ENCODE data around the gene NRP2.

Gene NRP2

DNA sequence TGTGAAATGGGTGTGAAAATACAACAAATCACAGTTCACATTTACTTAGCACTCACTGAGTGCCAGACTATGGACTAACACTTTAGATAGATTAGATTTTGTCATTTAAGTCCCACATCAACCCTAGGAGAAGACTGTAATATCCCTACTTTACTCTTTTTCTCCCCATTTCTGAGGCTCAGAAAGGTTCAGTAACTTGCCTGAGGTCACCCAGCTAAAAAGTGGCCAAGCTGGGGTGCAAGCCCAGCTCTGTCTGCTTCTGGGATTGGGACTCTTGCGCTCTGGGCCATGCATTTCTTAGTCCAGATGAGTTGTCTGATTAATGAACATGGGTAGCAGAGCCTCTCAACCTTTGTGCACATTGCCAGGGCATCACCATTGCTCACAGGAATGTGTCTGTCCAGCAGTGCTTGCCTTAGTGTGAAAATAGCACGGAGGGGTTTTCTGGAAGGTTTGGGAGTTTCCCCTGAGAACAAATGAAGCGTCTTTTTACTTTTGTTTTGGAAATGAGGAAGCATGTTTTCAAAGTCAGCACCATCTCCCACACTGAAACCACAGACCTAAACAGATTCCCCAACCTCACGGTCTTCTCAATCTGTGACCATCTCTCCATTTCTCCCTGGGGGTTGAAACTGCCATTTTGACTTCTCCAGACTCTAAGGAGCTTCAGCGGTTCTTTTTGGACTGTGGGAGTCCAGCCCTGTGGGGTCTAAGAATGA, 31.9 kb downstream of the NRP2 start:
- TF ChIP-seq CTCF (IDR thresholded peaks at IDR 0.05; ENCODE audit: insufficient read depth, low read length, poor library complexity, severe bottlenecking), result no peak
- peak; percentile 51 for DNase-seq (ENCODE audit: extremely low read depth, insufficient read length)
- H3K4me3 ChIP-seq (replicated peaks; ENCODE audit: low read depth, low read length), result no peak overlapping the region
- no peaks in the 10 kb centered on the region for H3K36me3 ChIP-seq (ENCODE audit: control insufficient read depth, insufficient read depth, low read length)
- H3K27me3 ChIP-seq (replicated peaks; ENCODE audit: control insufficient read depth, insufficient read depth, low read length), result no peaks in the 10 kb centered on the region

- no peak for DNase-seq (ENCODE audit: extremely low read depth, insufficient read length)
- TF ChIP-seq CTCF (IDR thresholded peaks at IDR 0.05; ENCODE audit: insufficient read depth, low read length, poor library complexity, severe bottlenecking), result no peak
- no peaks in the 10 kb centered on the region for H3K27me3 ChIP-seq (replicated peaks; ENCODE audit: control insufficient read depth, insufficient read depth, low read length)
- no peak overlapping the region for H3K4me3 ChIP-seq (replicated peaks; ENCODE audit: low read depth, low read length)
- H3K36me3 ChIP-seq (ENCODE audit: control insufficient read depth, insufficient read depth, low read length), result no peaks in the 10 kb centered on the region
These were observed 32.8 kb downstream of the NRP2 start for GRCh38 chr2:205714789-205715720.

DNA sequence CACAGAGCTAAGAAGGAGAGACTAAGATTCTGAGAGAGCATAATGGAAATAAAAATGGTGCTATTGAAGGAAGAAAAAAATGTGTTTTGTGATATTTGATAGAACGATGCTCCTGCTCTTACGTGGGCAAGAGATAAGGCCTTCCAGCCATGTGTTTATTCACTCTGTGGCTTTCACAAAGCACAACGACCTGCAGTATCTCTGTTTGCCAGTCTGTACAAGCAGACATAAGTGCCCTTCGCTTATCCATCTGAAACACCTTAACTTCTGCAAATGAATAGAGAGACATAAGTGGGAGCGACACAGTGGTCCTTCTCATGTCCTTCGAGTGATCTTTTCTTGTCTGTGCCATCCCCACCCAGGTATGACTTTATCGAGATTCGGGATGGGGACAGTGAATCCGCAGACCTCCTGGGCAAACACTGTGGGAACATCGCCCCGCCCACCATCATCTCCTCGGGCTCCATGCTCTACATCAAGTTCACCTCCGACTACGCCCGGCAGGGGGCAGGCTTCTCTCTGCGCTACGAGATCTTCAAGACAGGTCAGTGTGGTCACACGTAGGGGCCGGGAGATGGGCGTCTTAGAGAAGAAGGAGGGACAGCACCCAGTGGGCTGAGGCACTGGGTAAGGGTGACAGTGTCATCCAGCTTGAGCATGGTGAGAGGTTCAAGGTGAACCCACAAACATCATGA, 33.7 kb downstream of the NRP2 start:
- DNase-seq (ENCODE audit: extremely low read depth, insufficient read length), result no peak
- no peaks in the 10 kb centered on the region for H3K36me3 ChIP-seq (ENCODE audit: control insufficient read depth, insufficient read depth, low read length)

GRCh38 chr2:205717175-205717846, 35.0 kb downstream of the NRP2 start:
- Histone ChIP-seq H3K4me3 (replicated peaks; ENCODE audit: low read depth, low read length) (no peak overlapping the region), H3K36me3 (ENCODE audit: control insufficient read depth, insufficient read depth, low read length) (no peaks in the 10 kb centered on the region), H3K27me3 (replicated peaks; ENCODE audit: control insufficient read depth, insufficient read depth, low read length) (no peaks in the 10 kb centered on the region)
- TF ChIP-seq CTCF (IDR thresholded peaks at IDR 0.05; ENCODE audit: insufficient read depth, low read length, poor library complexity, severe bottlenecking), result no peak
- no peak for DNase-seq (ENCODE audit: extremely low read depth, insufficient read length)

More for the DNA sequence above, 33.7 kb downstream of the NRP2 start:
- Histone ChIP-seq H3K4me3 (replicated peaks; ENCODE audit: low read depth, low read length) (no peak overlapping the region), H3K27me3 (replicated peaks; ENCODE audit: control insufficient read depth, insufficient read depth, low read length) (no peaks in the 10 kb centered on the region)
- peak; percentile 49 for TF ChIP-seq CTCF (IDR thresholded peaks at IDR 0.05; ENCODE audit: insufficient read depth, low read length, poor library complexity, severe bottlenecking)

DNA sequence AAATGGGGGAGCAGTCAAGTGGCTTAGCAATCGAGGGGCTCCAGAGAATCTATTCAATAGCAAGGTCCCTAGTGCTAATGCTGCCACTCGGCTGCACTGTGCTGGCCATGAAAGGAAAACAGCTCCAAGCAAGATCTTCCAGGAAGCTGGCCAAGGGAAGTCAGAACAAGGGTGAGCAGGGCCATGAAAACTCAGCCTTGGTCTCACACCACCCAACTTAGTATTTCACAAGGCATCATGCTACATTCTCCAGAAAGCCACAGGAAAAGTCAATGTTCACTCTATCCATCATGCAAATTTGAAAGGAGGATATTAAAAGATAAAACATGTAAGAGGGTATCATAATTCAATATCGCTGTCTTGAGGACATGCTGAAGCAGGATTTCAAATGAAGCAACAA, 35.7 kb downstream of the NRP2 start:
- no peak for DNase-seq (ENCODE audit: extremely low read depth, insufficient read length)
- TF ChIP-seq CTCF (IDR thresholded peaks at IDR 0.05; ENCODE audit: insufficient read depth, low read length, poor library complexity, severe bottlenecking), result no peak
- Histone ChIP-seq H3K4me3 (replicated peaks; ENCODE audit: low read depth, low read length) (no peak overlapping the region), H3K27me3 (replicated peaks; ENCODE audit: control insufficient read depth, insufficient read depth, low read length) (no peaks in the 10 kb centered on the region), H3K36me3 (ENCODE audit: control insufficient read depth, insufficient read depth, low read length) (no peaks in the 10 kb centered on the region)
